Measurements from ENCODE around the gene THOC5.

DNA sequence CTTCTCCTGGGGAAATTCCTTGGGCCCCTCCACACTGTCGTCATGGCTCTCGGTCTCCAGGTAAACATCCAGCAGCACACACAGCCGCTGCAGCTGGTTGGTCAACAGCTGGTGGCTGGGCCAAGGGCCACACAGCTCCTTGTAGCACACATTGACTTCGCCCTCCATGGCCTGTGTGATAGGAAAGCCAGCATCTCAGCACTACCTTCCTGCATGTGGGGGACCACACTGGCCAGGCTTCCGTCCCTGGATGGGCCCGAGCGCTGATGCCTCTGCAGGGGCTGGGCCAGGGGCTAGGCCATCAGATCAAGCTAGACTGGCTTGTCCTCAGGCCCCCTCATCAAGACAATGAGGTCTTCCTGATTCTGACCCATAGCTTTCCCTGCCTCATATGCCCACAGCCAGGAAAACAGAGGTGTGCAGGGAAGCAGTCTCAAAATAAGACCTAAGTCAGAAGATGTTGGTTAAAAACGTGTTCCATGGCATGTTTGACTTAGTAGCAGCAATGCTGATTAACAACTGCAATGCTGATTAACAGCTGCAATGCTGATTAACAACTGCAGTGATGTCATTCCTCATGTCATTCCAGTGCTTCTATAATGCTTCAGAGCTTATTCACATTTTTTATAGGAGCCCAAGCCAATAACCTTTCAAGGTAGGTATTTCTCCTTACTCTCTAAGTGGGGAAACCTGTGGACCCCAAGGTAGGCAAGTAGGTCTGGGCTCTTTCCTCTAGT, 42.3 kb downstream of the THOC5 start:
- TF ChIP-seq POLR2A (IDR thresholded peaks at IDR 0.05) = no peak
- TF ChIP-seq, protein P1, sequence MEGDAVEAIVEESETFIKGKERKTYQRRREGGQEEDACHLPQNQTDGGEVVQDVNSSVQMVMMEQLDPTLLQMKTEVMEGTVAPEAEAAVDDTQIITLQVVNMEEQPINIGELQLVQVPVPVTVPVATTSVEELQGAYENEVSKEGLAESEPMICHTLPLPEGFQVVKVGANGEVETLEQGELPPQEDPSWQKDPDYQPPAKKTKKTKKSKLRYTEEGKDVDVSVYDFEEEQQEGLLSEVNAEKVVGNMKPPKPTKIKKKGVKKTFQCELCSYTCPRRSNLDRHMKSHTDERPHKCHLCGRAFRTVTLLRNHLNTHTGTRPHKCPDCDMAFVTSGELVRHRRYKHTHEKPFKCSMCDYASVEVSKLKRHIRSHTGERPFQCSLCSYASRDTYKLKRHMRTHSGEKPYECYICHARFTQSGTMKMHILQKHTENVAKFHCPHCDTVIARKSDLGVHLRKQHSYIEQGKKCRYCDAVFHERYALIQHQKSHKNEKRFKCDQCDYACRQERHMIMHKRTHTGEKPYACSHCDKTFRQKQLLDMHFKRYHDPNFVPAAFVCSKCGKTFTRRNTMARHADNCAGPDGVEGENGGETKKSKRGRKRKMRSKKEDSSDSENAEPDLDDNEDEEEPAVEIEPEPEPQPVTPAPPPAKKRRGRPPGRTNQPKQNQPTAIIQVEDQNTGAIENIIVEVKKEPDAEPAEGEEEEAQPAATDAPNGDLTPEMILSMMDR (IDR thresholded peaks at IDR 0.05) = no peak
